ENCODE results near the gene C1QTNF1.
"Not testable (repeated sequence)": the region's sequence is repeated elsewhere in the genome, so short reads cannot be mapped to it uniquely, and the experiment has no call there.

C1QTNF1 gene

DNA sequence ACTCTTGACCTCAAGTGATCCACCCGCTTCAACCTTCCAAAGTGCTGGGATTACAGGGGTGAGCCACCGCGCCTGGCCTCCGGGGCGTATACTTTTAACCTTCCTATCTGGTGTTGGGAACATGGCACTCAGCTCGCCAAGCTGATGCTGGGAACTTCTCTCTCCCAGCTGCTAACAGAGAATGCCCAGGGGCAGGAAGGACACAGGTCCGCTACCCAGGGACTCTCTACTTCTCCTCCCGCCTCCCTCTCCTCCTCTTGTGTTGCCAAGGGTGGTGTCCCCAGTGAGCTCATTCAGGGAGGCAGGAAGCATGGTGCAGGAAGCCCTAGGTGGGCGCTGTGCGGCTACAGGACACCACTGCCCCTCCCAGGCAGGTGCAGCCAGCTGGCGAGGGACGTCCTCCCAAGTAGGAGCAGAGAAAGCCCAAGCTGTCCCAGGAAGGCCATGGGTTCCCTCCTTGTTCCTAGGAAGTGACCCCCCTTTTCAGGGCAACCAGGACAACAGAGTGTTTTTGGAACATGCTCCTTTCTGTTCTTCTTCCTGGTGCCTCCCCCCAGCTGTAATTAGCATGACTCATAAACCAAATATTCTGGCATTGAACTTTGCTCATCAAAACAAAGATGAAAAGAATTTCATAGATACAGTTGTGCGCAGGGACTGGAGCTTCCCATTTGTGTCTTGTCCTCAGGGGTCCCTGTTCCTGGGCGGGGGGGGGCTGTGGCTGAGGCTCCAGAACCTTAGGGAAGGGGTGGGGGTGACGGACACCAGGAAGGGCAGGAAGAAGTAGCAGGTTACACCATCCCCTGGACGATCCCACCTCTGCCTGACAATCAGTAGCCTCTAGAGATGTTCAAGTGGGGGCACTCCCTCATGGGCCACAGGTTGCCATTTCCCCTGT, 2.7 kb downstream of the C1QTNF1 start:
- DNase-seq, result no peak

DNA sequence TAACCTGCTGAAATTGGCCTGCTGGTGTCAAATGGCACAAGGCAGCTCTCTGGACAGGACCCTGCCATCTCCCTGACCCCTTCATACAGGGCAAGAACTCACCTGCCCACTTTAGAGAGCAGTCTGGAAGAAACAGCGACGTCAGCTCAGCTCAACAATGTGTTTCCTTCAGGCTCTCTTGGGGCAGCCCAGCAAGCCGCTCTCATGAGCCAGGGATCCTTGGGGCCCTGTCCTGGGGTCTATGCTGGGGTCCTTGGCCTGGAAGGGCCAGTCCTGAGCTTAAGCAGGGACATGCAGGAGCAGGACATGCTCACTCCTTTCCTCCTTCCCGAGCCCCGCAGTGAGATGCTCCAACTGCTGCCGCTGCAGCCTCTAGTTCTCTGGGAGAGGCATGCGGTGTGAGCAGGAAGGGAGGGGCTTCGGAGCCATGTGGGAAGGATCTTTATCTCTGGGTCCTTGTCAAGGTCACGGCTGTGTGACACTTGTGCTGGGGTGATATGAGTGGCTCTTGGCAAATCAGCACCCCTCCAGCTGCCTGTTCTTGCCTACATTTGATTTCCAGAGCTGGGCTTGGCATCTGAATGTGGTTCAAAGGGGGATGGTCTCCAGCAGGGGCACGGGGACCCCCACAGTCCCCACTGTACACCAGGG, 3.4 kb downstream of the C1QTNF1 start:
- DNase-seq, result no peak

DNA sequence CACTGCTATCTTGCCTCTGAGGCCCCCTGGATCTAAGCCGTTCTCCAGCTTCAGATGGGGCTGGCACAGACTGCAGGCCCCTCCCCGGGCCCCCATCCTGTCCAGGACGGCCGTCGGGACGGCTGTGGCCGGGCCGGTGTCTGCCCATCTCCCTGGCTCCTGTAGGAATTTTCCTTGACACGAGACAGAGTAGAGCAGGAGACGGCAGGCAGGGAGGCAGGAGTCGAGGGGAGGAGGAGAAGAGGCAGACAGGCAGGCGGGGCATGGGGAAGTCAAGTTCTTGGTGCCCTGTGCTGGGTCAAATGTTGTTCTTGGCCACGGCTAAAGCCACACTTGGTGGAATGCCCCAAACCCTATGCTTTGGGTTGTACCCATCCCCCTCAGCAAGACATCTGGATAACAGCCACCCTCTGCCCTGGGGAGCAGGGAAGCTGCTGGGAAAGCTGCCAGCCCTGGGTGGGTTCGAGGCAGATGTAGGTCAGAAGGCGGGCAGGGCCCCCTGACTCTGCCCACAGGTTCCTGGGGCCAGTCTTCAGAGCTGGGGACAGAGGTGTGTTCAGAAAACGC, 4.0 kb downstream of the C1QTNF1 start:
- no peak for DNase-seq

DNA sequence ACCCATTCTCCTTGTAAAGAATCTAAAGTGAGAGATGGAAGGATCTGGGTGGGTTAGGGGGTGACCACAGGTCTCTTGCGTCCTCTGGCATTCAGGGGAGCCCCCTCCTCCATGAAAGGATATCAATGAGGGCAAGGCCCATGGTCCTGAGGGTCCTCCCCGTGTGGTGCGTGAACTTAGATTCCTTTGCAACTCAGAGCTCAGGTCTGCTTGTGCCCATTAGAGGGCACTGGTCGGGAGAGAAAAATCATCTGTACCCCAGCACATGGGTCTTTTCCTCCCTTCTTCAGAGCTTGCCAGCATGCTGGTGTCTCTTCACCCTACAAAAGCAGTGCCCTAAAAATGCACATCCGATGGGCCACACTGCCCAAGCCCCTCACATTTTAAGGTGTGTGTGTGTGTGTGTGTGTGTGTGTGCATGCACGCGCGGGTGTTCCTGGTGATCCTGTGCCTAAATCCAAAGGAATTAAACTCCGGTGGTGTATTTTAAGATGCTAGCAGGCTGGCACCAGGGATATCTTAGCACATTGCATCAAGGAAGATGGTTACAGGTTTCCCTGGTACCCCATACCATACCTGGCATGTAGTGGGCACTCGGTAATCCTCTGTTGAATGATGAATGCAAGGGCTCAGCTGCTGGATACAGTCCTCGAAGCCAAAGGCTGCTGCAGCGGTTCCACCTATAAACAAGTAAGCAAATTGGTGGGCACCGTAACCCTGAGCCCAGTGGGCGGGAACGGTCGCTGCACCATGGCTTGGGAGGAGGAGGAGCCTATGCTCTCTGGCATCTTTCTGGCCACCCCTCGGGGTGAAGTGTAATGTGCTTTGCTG, 4.7 kb downstream of the C1QTNF1 start:
- DNase-seq, result no peak

DNA sequence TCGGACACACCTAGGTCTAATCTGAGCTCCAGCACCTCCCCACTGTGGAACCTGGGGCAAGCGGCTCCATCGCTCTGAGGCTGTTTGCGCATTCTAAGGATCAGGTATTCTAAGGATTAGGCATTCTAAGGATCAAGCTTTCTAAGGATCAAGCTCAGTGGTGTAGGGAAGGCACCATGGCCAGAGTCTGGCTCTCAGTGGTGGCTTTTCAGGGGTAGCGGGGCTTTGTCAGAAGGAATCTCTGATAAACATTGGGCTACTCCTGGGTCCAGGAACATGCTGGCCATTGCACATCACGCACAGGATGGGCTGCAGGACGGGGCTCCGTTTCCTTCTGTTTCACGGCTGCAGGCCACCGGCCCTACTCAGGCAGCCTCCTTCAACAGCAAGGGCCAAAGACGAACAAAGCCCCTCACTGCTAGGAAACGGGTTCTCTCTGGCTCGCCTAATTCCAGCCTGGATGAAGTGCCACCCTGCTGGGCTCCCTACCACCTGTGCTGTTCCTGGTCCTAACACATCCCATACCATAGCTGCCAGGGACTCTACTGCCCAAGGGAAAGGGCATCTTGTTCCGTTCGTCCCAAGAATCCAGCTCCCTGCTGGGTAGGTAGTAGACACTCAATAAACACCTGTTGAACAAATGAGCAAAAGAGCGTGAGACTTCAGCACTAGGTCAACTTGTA, 5.5 kb downstream of the C1QTNF1 start:
- DNase-seq, result no peak

DNA sequence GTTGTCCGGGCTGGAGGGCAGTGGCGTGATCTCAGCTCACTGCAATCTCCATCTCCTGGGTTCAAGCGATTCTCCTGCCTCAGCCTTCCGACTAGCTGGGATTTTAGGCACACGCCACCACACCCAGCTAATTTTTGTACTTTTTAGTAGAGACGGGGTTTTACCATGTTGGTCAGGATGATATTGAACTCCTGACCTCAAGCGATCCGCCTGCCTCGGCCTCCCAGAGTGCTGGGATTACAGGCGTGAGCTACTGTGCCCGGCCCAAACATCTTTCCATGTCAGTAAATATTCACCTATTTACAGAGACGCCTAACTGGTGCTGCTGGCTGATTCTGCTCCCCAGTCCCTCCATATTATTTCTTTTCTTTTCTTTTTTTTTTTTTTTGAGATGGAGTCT, 6.7 kb downstream of the C1QTNF1 start:
- DNase-seq, result not testable (repeated sequence)

DNA sequence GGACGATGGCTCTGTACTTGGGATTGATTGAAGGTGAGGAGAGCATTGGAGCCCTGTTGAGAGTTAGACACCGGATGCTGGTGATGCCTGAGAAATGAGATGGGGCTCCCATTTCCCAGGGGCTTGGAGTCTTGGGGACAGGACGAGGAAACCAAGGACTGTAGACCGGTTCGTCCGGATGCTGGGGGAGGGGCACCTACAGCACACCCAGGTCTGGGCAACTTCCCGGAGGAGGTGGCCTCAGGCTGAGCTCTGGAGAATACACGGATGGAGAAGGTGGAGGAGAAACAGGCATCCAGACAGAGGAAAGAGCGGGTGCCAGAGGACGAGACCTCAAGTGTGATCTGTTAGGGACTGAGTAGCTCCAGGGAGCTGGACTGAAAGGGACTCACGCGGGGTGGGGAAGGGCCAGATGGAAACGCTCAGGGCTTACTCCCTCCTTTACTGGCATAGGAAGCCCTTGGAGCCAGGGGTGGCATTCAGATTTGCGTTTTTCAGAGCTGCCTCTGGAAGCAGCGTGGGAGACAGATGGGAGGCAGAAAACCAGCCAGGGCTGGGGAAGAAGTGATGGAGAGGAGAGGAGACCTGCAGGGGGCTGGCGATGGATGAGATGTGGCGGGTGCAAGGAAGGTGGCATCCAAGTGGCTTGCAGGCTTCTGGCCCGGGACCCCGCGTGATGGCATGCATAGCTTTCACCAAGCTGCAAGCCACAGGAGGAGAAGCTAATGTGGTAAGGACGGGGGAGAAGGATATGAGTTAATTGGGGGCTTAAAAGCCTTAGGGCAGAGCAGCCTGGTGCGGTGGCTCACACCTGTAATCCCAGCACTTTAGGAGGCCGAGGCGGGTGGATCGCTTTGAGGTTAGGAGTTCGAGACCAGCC, 8.3 kb downstream of the C1QTNF1 start:
- no peak for DNase-seq

DNA sequence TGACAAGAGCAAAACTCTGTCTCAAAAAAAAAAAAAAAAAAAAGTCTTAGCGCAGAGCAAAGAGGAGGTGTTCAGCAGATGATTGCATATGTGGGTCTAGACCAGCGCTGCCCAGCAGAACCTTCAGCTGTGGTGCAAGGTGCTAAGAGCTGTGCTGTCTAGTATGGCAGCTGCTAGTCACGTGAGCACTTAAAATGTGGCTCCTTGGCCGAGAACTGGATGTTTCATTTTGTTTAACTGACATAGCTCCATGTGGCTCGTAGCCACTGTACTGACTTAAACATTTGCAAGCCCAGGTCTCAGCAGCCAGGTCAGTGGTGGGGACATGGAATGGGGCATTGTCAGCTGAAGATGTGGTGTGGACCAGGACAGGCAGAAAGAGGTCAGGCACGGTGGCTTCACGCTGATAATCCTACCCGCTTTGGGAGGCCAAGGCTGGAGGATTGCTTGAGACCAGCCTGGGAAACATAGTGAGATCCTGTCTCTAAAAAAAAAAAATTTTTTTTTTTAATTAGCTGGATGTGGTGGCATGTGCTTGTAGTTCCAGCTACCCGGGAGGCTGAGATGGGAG, 9.2 kb downstream of the C1QTNF1 start:
- no peak for DNase-seq

DNA sequence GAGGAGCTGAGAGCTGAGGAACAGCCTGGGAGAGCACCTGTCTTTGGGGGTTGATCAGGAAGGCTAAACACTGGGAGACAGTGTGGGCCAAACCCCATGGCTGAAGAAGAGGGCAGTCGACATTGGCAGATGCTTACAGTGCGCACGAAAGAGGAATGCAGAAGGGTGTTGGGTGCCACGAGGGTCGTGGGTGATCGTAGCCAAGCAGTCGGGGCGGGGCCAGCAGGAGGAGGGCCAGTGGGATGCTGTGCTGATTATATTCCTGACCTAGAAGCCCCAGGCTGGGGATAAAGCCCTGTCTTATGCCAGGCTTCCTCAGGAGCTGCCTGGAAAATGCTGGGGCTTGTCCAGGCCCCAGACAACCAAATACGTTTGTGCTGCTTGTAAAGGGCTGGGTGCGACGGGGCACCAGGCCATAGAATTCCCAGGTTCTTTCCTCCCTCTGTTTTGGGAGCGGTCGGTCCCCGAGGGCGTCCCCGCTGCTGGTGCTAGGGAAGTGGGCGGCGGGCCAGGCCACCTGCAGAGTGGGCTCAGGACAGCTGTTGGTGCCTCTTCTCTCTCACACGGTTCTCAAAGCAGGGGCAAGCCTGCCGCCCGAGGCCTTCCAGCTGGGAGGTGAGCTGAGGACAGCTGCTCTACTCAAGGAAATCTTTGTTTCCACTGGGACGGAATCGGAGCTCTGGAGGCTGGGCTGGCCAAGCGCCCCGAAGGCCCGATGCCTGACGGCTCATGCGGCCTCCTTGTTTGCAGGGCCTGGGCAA, 10.0 kb downstream of the C1QTNF1 start:
- no peak for DNase-seq

DNA sequence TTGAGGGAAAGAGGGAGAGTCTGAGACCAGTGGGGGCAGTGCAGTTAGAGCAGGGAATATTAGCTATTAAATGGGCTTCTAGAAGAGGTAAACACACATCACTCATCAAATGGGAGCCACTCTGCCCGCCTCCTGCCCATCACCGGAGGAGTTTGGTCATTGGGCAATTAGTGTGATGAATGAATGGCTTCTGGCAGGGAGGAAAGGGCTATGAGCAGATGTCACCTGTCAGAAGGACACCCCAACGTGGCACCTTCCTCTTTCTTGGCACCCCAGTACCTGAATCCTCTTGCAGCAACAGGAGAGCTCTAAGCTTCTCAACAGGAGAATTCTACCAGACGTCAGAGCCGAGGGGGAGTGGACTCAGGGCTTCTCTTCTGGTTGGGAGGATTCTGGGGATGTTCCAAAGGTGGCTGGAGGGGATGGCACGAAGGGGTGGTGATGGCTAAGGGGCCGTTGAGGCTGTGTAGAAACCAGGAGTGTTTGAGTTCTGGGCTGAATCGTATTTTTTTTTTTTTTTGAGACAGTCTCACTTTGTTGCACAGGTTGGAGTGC, 11.0 kb downstream of the C1QTNF1 start:
- no peak for DNase-seq

DNA sequence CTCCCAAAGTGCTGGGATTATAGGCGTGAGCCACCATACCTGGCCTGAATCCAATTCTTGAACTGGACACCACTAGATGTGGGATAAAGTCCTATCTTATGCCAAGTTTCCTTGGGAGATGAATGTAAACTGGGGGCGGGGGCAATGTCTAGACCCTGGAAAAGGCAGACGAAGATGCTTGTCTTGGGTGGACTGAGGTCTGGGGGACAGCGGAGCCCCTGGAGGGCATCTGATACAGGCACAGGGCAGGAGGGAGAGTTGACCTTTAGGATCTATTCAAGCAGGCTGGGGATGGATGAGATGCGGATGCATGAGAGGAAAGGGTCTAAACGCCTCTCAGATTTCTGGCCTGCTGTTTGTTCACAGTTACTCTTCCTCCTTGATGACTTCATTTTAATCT, 11.7 kb downstream of the C1QTNF1 start:
- DNase-seq, result no peak

DNA sequence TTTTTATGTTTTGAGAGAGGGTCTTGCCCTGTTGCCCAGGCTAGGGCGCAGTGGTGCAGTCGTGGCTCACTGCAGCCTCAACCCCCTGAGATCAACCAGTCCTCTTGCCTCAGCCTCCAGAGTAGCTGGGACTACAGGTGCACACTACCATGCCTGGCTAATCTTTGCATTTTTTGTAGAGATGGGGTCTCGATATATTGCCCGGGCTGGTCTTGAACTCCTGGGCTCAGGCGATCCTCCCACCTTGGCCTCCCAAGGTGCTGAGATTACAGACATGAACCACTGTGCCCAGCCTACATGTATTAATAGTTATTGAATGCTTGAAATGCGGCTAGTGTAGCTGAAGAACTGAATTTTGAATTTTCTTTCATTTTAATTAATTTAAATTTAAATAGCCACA, 12.2 kb downstream of the C1QTNF1 start:
- no peak for DNase-seq

DNA sequence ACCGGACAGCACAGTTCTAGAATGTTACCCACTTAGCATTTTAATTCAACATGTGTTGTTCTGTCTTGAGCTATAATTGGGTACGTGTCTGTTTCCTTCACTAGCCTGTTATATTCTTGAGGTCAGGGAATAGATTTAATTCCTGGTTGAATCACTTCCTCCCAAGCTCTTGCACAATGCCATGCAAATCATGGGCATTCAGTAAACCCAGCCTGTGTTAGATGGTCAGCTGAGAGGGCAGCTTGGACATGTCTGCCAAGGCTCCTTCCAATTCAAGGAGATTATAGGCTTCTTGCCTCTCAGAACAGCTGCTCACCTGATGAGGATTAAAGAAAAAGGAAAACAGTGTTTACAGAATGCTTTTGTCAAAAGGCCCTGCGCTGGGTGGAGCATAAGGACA, 12.6 kb downstream of the C1QTNF1 start:
- DNase-seq, result no peak

DNA sequence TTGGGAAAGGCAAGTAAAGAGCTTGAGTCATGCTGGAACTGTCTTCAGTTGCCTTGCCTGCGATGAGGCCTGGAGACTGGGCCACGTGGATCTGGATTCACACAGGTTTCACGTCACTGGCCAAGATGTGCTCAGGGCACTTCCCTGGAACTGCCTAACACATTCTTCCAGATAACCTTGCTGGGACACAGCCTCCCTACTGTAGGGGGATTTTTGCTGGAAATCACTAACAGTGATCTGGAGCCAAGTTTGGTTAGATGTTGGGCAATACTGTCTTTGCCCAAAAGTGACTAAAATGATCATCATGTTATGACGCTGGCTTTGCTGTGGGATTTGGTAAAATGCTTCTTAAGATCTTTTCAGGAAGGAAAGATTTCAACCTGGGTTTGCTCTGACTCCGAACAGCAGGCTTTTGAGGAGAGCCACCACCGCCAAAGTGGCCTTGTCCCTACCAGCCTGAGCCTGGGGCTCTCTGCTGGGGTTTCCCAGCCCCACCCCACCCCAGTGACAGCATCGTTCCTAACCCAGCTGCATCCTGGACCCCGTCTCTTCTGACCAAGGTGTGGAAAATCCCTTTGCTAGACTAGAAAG, 14.7 kb downstream of the C1QTNF1 start:
- DNase-seq, result no peak

DNA sequence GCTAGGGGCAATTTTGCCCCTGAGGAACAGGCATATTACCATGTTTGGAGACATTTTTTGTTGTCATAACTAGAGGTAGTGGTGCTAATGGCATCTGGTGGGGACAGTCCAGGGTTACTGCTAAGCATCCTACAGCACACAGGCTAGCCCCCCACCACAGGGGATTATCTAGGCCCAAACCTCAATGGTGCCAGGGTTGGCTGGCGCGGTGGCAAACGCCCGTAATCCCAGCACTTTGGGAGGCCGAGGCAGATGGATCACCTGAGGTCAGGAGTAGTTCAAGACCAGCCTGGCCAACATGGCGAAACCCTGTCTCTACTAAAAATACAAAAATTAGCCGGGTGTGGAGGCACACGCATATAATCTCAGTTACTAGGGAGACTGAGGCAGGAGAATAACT, 15.2 kb downstream of the C1QTNF1 start:
- no peak for DNase-seq

DNA sequence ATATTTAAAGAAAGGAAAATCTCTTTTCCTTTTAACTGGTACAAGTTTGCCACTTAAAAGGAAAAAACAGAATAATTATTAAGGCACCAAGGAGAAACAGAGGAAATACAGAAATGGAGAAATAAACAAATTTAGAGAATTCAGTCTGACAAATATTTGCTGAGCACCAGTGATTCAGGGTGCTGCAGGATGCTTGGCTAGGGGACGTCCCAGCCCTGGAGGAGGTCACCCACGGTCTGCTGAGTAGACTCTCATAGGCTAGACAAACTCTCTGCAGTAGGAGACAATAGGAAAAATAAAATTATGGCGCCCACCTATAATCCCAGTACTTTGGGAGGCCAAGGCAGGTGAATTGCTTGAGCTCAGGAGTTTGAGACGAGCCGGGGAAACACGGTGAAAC, 15.9 kb downstream of the C1QTNF1 start:
- DNase-seq, result no peak

DNA sequence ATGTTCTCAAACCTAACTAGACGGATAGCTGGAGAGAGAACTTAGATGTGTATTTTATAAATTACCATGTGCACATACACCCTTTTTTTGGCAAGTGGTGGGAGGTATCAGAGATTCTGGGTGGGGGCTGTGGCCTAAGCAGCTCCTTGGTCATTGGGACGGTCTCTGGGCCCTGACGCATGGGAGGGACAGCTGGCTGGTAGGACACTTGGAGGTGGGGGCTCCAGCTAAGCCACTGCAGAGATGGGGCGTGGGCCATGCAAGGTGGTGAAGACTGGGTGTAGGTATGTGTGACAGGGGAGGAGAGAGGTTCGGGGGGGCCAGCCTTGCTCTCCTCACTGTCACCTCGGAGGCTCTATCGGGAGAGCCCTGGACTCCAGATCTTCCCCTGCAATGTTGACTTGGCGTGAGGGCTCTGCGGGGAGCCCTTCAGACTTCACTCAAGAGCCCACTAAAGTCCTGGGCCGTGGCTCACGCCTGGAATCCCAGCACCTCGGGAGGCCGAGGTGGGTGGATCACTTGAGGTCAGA, 17.1 kb downstream of the C1QTNF1 start:
- DNase-seq, result no peak

DNA sequence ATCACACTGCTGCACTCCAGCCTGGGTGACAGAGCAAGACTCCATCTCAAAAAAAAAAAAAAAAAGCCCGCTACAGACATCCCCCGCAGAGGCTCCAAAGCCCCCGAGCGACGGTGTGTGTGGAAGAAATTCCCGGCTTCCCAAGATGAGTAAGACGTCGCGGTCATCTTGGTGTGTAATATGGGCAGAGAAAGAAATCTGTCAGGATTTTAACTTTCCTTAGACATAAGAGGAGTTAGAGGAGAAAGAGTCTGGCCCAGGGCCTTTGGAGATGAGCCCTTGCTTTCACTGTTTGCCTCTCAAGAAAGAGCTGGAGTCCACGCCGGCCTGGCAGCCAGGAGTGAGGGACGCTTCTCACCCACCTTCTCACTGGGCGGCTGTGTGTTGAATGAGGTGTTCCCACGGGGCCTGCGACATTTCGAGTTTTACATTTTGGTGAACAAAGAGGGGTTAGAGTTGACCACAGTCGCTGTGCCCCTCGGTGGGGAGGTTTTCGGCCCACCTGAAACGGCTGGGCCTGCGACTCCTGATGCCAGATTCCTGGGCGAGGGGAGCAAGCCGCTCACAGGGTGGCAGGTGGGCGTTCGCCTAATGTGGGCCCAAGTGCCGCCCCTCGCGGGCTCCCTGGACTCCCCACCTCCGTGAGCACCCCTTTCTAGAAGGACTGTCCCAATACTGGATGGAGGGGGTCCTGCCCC, 17.9 kb downstream of the C1QTNF1 start:
- no peak for DNase-seq
